Stimulated activated CD8-positive, alpha-beta memory T cell treated with anti-CD3 and anti-CD28 coated beads, Interleukin-7, amount 100 ng/mL, for 48 hours (primary cell): ENCODE results near the gene RAPGEF3.

ENCODE experiments used
- DNase-seq, 2 donors: peaks; one replicate each; pipeline ENCODE4 v3.0.0-alpha.2; 2020; ENCODE audit warnings: low read depth in 1 of 2; ENCODE audit errors: extremely low read depth in 1 of 2

Gene RAPGEF3

GRCh38 chr12:47777741-47778558 is 19.3 kb upstream of the RAPGEF3 start:
- no peak for DNase-seq

GRCh38 chr12:47777151-47777550 is 18.5 kb upstream of the RAPGEF3 start:
- DNase-seq, result no peak

- DNase-seq, result no peak
Observed at GRCh38 chr12:47776471-47777143, 17.9 kb upstream of the RAPGEF3 start.

- DNase-seq, result no peak
Observed at GRCh38 chr12:47775100-47775911, 16.6 kb upstream of the RAPGEF3 start.

- no peak for DNase-seq
Observed at GRCh38 chr12:47774663-47775062, 16.0 kb upstream of the RAPGEF3 start.

- DNase-seq, result no peak
Observed at GRCh38 chr12:47773858-47774580, 15.3 kb upstream of the RAPGEF3 start.

GRCh38 chr12:47773062-47773857 is 14.6 kb upstream of the RAPGEF3 start, which contains the start of gene SLC48A1:
Gene SLC48A1 (plus strand): TSS chr12:47773238. CDS start chr12:47773305, 67 bp downstream.
- peak; percentile 25 to 39 for DNase-seq

GRCh38 chr12:47772738-47773061 is 14.0 kb upstream of the RAPGEF3 start:
- no peak for DNase-seq

- no peak for DNase-seq
Observed at GRCh38 chr12:47772094-47772660, 13.5 kb upstream of the RAPGEF3 start.

- DNase-seq, result no peak
Observed at GRCh38 chr12:47771304-47771703, 12.6 kb upstream of the RAPGEF3 start.

GRCh38 chr12:47770086-47770726 is 11.5 kb upstream of the RAPGEF3 start:
- no peak for DNase-seq

- DNase-seq, result no peak
Observed at GRCh38 chr12:47769234-47770085, 10.8 kb upstream of the RAPGEF3 start.

- no peak for DNase-seq
Observed at GRCh38 chr12:47768323-47768811, 9.7 kb upstream of the RAPGEF3 start.

- peak in 1 of 2 donors; percentile 43 for DNase-seq
Observed at GRCh38 chr12:47767216-47767724, 8.6 kb upstream of the RAPGEF3 start.

- no peak for DNase-seq
Observed at GRCh38 chr12:47766502-47767215, 8.0 kb upstream of the RAPGEF3 start.

- no peak for DNase-seq
Observed at GRCh38 chr12:47763481-47764346, 5.0 kb upstream of the RAPGEF3 start.
